ENCODE data around the gene NRG3.

NRG3 gene

GRCh38 chr10:82464966-82465365 lies 590.0 kb downstream of the NRG3 start:
- Histone ChIP-seq H3K4me2 (ENCODE audit: low read length) (peak overlapping the region; percentile 32; the same call in 1 of the 2 replicates), H4K20me1 (ENCODE audit: insufficient read depth, low read length) (no peaks in the 10 kb centered on the region), H3K4me3 (ENCODE audit: low read depth, low read length, poor library complexity, severe bottlenecking) (no peak overlapping the region), H3K9ac (ENCODE audit: low read length) (peak overlapping the region; percentile 20; the same call in 1 of the 2 replicates), H3F3A (ENCODE audit: insufficient read depth, low read length) (0 out of 2 replicates have a peak, but pooled peaks cover 2% of the 10 kb centered on the region), H3K27me3 (ENCODE audit: insufficient read depth, low read length) (no peaks in the 10 kb centered on the region), H3K9me3 (ENCODE audit: low read length) (no peaks in the 10 kb centered on the region), H2AFZ (ENCODE audit: low read length) (no peak overlapping the region), H3K79me2 (ENCODE audit: insufficient read depth, low read length) (no peaks in the 10 kb centered on the region), H3K36me3 (ENCODE audit: insufficient read depth, low read length) (no peaks in the 10 kb centered on the region), H3K4me1 (ENCODE audit: insufficient read depth, low read length, severe bottlenecking) (peaks cover 79% of the 10 kb centered on the region), H3K9me2 (ENCODE audit: low read depth, low read length) (no peaks in the 10 kb centered on the region), H3K27ac (ENCODE audit: low read depth, low read length, poor library complexity, severe bottlenecking) (peak overlapping the region; percentile 83)
- TF ChIP-seq CTCF (IDR thresholded peaks at IDR 0.05; ENCODE audit: low read length) (no peak), EZH2 (IDR thresholded peaks at IDR 0.05; ENCODE audit: borderline replicate concordance, low read length) (no peak)

- Histone ChIP-seq H3K4me2 (ENCODE audit: low read length) (peak overlapping the region; percentile 37; the same call in 1 of the 2 replicates), H3F3A (ENCODE audit: insufficient read depth, low read length) (0 out of 2 replicates have a peak, but pooled peaks cover 2% of the 10 kb centered on the region), H3K36me3 (ENCODE audit: insufficient read depth, low read length) (no peaks in the 10 kb centered on the region), H3K27me3 (ENCODE audit: insufficient read depth, low read length) (no peaks in the 10 kb centered on the region), H2AFZ (ENCODE audit: low read length) (no peak overlapping the region), H3K4me1 (ENCODE audit: insufficient read depth, low read length, severe bottlenecking) (peaks cover 100% of the 10 kb centered on the region), H3K9me2 (ENCODE audit: low read depth, low read length) (no peaks in the 10 kb centered on the region), H3K79me2 (ENCODE audit: insufficient read depth, low read length) (no peaks in the 10 kb centered on the region), H3K9ac (ENCODE audit: low read length) (peak overlapping the region; percentile 15; the same call in 1 of the 2 replicates), H3K27ac (ENCODE audit: low read depth, low read length, poor library complexity, severe bottlenecking) (peak overlapping the region; percentile 83), H3K9me3 (ENCODE audit: low read length) (no peaks in the 10 kb centered on the region), H4K20me1 (ENCODE audit: insufficient read depth, low read length) (no peaks in the 10 kb centered on the region), H3K4me3 (ENCODE audit: low read depth, low read length, poor library complexity, severe bottlenecking) (no peak overlapping the region)
- TF ChIP-seq CTCF (IDR thresholded peaks at IDR 0.05; ENCODE audit: low read length) (no peak; the same call in 1 of the 2 replicates), EZH2 (IDR thresholded peaks at IDR 0.05; ENCODE audit: borderline replicate concordance, low read length) (no peak)
These were observed 593.5 kb downstream of the NRG3 start for GRCh38 chr10:82468453-82468852.

GRCh38 chr10:82472406-82473335 lies 597.7 kb downstream of the NRG3 start:
- H3K27ac ChIP-seq (ENCODE audit: low read depth, low read length, poor library complexity, severe bottlenecking): peak overlapping the region; percentile 31
- H2AFZ ChIP-seq (ENCODE audit: low read length): peak overlapping the region; percentile 59; the same call in 1 of the 2 replicates
- no peak overlapping the region for H3K4me3 ChIP-seq (ENCODE audit: low read depth, low read length, poor library complexity, severe bottlenecking)
- no peaks in the 10 kb centered on the region for H3K27me3 ChIP-seq (ENCODE audit: insufficient read depth, low read length)
- H3K4me1 ChIP-seq (ENCODE audit: insufficient read depth, low read length, severe bottlenecking): peaks cover 63% of the 10 kb centered on the region
- peak overlapping the region; percentile 8; the same call in 1 of the 2 replicates for H3K4me2 ChIP-seq (ENCODE audit: low read length)
- no peaks in the 10 kb centered on the region for H3K79me2 ChIP-seq (ENCODE audit: insufficient read depth, low read length)
- no peaks in the 10 kb centered on the region for H3F3A ChIP-seq (ENCODE audit: insufficient read depth, low read length)
- H3K36me3 ChIP-seq (ENCODE audit: insufficient read depth, low read length): no peaks in the 10 kb centered on the region
- H3K9ac ChIP-seq (ENCODE audit: low read length): no peak overlapping the region
- H4K20me1 ChIP-seq (ENCODE audit: insufficient read depth, low read length): no peaks in the 10 kb centered on the region
- H3K9me2 ChIP-seq (ENCODE audit: low read depth, low read length): no peaks in the 10 kb centered on the region
- TF ChIP-seq CTCF (IDR thresholded peaks at IDR 0.05; ENCODE audit: low read length): no peak
- TF ChIP-seq EZH2 (IDR thresholded peaks at IDR 0.05; ENCODE audit: borderline replicate concordance, low read length): no peak
- peaks cover 3% of the 10 kb centered on the region; the same call in 1 of the 2 replicates for H3K9me3 ChIP-seq (ENCODE audit: low read length)
